Activated CD4-positive, alpha-beta T cell treated with anti-CD3 and anti-CD28 coated beads for 1 hour (primary cell): ENCODE results near the gene LACTBL1.
"Not testable (repeated sequence)": the region's sequence is repeated elsewhere in the genome, so short reads cannot be mapped to it uniquely, and the experiment has no call there.

Experiments
- DNase-seq: peaks from one replicate; pipeline ENCODE4 v3.0.0-alpha.2; 2020

LACTBL1 gene, protein sequence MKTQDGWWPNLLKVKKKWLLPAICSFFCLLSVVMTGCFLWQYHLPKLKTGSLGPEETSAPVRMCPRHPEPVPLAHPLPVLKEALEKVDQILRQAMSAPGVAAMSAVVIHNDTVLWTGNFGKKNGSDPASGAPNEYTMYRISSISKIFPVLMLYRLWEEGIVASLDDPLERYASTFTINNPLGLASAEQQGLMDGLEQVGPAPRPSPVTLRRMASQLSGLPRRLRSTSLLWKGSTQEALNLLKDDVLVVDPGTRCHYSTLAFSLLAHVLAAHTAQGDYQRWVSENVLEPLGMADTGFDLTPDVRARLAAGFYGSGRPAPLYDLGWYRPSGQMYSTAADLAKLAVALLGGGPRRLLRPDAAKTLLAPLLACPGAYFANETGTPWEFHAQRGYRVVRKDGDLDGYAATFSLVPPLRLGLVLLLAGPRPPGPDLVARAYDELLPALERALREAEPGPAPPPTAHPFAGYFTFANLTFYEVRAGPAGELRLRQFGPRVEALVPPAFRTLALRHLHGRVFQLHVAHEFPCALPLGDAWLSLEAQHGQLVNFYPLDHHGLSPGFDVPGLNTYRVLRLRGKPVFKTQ

GRCh38 chr1:22972760-22973159, at the start of gene LACTBL1:
TSS of gene LACTBL1 (minus strand) at chr1:22972866. CDS start at chr1:22972316, 550 bp downstream.
- no peak for DNase-seq

- no peak for DNase-seq
Measured at GRCh38 chr1:23021834-23022233, 49.2 kb upstream of the LACTBL1 start.

- no peak for DNase-seq
Measured at GRCh38 chr1:23020706-23021405, 48.2 kb upstream of the LACTBL1 start.

DNA sequence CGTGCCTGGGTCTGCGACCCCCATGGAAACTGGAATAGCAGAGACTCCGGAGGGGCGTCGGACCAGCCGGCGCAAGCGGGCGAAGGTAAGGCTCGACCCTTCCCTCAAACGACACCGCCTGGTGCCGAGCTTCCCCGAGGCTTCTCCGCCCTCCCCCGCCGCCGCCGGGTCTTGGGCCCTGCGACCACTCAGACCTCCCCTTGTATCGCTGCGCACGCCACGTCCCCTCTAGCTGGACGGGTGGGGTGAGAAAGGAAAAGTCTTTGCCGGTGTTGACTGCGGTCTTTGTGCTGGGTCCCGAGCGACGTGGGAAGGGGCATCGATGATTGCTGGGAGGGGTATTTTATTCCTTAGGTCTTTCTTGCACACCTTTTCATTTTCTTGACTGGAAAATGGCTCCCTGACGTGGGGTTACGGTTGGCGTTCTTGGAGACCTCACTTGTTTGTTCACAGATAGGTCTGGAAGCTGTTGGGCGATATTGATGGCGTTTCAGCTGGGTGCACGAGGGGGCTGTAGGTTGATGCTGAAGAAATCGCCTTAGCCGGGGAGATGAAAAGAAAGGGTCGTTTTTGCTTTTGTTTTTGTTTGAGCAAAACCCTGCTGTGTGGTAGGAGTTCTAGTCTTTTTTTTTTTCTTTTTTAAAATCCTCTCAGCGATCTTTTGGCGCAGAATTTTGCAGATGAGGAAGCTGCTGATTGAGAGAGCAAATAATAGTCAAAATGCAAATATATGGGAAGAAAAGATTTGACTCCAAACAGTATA, 47.4 kb upstream of the LACTBL1 start:
- peak; percentile 7 for DNase-seq

DNA sequence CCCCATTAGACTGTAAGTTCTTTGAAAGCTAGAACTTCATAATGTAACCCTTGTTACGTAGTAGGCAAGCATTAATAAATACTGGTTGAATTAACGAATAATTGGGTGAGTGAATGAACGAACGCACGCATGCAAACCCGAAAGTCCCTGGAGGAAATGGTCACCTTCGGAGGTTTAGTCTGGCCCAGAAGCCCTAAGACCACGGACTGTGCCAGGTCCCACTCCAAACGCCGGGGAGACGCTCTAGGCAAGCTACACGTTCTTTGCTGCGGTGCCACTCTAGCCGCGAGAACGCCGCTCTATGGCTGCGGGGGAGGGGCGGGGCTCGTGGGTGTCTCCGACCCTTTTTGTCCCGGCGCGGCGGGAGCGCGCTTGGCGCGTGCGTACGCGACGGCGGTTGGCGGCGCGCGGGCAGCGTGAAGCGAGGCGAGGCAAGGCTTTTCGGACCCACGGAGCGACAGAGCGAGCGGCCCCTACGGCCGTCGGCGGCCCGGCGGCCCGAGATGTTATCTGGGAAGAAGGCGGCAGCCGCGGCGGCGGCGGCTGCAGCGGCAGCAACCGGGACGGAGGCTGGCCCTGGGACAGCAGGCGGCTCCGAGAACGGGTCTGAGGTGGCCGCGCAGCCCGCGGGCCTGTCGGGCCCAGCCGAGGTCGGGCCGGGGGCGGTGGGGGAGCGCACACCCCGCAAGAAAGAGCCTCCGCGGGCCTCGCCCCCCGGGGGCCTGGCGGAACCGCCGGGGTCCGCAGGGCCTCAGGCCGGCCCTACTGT, 46.6 kb upstream of the LACTBL1 start, which contains the start of gene KDM1A:
KDM1A (plus strand) TSS at position 375 of the 769 bp plus-strand sequence; CDS start at position 504, 129 bp downstream.
- DNase-seq, result peak; percentile 90

- no peak for DNase-seq
Measured at GRCh38 chr1:23018661-23019093, 46.0 kb upstream of the LACTBL1 start.

- DNase-seq, result no peak
Measured at GRCh38 chr1:23013657-23014056, 41.0 kb upstream of the LACTBL1 start.

DNA sequence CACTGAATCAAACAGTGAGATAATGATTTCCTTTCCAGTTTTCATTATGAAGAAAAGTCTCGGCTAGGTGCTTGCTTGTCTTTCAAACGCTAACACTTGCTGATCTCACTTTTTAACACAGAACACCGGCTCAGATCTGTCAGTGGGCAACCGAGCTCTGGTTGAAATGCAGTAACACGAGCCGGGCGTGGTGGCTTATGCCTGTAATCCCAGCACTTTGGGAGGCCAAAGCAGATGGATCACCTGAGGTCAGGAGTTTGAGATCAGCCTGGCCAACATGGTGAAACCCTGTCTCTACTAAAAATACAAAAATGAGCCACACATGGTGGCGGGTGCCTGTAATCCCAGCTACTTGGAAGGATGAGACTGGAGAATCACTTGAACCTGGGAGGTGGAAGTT, 37.4 kb upstream of the LACTBL1 start:
- not testable (repeated sequence) for DNase-seq

GRCh38 chr1:23008901-23009300, 36.2 kb upstream of the LACTBL1 start:
- DNase-seq, result no peak

DNA sequence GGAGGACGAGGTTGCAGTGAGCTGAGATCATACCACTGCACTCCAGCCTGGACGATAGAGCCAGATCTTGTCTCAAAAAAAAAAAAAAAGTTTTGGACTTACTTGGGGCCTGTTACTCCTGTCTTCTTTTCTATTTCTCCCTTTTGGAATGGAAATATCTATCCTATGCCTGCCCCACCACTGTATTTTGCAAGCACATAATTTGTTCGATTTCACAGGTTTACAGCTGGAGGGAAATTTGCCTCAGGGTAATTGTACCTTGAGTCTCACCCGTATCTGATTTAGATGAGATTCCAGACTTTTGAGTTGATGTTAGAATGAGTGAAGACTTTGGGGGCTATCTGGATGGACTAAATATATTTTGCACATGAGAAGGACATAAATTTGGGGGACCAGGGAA, 34.4 kb upstream of the LACTBL1 start:
- DNase-seq, result no peak

GRCh38 chr1:23004769-23005168, 32.1 kb upstream of the LACTBL1 start:
- DNase-seq, result not testable (repeated sequence)

DNA sequence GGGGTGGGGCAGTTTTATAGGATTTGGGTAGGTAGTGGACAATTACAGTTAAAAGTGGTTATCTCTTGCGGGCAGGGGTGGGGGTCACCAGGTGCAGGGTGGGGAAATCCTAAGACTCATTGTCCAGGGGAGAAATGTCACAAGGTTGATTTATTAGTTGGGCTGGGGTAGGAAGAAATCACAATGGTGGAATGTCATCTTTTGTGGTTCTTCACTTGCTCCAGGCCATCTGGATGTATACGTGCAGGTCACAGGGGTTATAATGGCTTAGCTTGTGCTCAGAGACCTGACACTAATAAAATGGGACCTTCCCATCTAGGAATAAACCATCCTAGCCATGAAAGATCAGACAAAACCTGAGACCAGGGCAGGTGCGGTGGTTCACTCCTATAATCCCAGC, 31.4 kb upstream of the LACTBL1 start:
- DNase-seq, result no peak

- DNase-seq, result not testable (repeated sequence)
Measured at GRCh38 chr1:23002218-23002617, 29.6 kb upstream of the LACTBL1 start.

GRCh38 chr1:23000133-23000532, 27.5 kb upstream of the LACTBL1 start:
- not testable (repeated sequence) for DNase-seq

GRCh38 chr1:22997528-22997927, 24.9 kb upstream of the LACTBL1 start:
- DNase-seq, result not testable (repeated sequence)

GRCh38 chr1:22995774-22996173, 23.1 kb upstream of the LACTBL1 start:
- DNase-seq, result no peak

DNA sequence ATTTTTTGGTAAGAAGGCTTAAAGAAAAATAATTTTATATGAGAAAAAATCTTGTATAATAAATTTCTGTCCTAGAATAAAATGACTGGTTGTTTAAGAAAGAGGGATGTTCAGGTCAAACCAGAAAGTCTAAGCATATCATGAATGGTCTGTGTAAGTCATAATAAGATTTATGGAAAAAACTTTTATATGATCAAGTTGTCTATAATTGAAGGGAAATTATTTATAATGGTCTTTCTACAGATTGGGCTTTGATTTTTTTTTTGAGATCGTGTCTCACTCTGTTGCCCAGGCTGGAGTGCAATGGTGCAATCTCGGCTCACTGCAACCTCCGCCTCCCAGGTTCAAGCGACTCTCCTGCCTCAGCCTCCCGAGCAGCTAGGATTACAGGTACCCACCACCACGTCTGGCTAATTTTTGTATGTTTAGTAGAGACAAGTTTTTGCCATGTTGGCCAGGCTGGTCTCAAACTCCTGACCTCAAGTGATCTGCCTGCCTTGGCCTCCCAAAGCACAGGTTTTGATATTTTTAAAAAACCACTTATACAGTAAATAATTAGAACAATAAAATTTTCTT, 20.6 kb upstream of the LACTBL1 start:
- not testable (repeated sequence) for DNase-seq

GRCh38 chr1:22992384-22992783, 19.7 kb upstream of the LACTBL1 start:
- DNase-seq, result not testable (repeated sequence)

GRCh38 chr1:22983944-22984343, 11.3 kb upstream of the LACTBL1 start:
- DNase-seq, result no peak

DNA sequence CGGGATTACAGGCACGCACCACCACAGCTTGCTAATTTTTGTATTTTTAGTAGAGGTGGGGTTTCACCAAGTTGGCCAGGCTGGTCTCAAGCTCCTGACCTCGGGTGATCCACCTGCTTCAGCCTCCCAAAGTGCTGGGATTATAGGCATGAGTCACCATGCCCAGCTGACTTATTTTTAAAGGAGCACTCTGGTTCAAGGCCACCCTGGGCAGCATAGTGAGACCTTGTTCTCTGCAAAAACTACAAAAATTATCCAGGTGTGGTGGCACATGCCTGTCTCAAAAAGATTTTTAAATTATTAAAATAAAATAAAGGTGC, 7.8 kb upstream of the LACTBL1 start:
- DNase-seq, result not testable (repeated sequence)

GRCh38 chr1:22978299-22978698, 5.6 kb upstream of the LACTBL1 start:
- DNase-seq, result no peak
